Esophagus squamous epithelium (tissue), 4 donors: ENCODE results near the gene CMAS.

Experiments
- POLR2A ChIP-seq, 4 donors: fragments of 450-650 bp; IDR thresholded peaks; one replicate each; pipeline ENCODE4 v1.6.1; 2017; ENCODE audit warnings: antibody characterized with exemption in 4 of 4, mild to moderate bottlenecking in 4 of 4, moderate library complexity in 3 of 4
- TF ChIP-seq, protein P1 (sequence below), 6 experiments: fragments of 450-650 bp in 4 of 6; fragments of 200-600 bp in 2 of 6; sonication (generic) in 2 of 6; IDR thresholded peaks; one replicate each; pipeline ENCODE4 v1.5.1; 2016 to 2019; ENCODE audit warnings: antibody characterized with exemption in 6 of 6, mild to moderate bottlenecking in 4 of 6, moderate library complexity in 4 of 6

GRCh38 chr12:22082190-22082701, 36.2 kb downstream of the CMAS start:
- TF ChIP-seq, protein P1, sequence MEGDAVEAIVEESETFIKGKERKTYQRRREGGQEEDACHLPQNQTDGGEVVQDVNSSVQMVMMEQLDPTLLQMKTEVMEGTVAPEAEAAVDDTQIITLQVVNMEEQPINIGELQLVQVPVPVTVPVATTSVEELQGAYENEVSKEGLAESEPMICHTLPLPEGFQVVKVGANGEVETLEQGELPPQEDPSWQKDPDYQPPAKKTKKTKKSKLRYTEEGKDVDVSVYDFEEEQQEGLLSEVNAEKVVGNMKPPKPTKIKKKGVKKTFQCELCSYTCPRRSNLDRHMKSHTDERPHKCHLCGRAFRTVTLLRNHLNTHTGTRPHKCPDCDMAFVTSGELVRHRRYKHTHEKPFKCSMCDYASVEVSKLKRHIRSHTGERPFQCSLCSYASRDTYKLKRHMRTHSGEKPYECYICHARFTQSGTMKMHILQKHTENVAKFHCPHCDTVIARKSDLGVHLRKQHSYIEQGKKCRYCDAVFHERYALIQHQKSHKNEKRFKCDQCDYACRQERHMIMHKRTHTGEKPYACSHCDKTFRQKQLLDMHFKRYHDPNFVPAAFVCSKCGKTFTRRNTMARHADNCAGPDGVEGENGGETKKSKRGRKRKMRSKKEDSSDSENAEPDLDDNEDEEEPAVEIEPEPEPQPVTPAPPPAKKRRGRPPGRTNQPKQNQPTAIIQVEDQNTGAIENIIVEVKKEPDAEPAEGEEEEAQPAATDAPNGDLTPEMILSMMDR (IDR thresholded peaks at IDR 0.05) = no peak
- TF ChIP-seq POLR2A (IDR thresholded peaks at IDR 0.05) = no peak
